HL-60 (cell line): Measurements from ENCODE around the gene ANO7.

ENCODE experiments used
- GABPA ChIP-seq: IDR thresholded peaks from 2 replicates; pipeline ENCODE4 v1.6.1; 2012; ENCODE audit warnings: low read depth
- POLR2AphosphoS5 ChIP-seq: IDR thresholded peaks from 2 replicates; pipeline ENCODE4 v1.6.1; 2012; ENCODE audit warnings: low read depth
- SPI1 ChIP-seq: IDR thresholded peaks from 2 replicates; pipeline ENCODE4 v1.6.1; 2012; ENCODE audit warnings: low read depth, mild to moderate bottlenecking, borderline replicate concordance
- TF ChIP-seq, protein P1 (sequence below): IDR thresholded peaks from one replicate; pipeline ENCODE4 v1.5.1; 2011; ENCODE audit warnings: low read length, control low read depth, inconsistent platforms; ENCODE audit not compliant: insufficient read depth

DNA sequence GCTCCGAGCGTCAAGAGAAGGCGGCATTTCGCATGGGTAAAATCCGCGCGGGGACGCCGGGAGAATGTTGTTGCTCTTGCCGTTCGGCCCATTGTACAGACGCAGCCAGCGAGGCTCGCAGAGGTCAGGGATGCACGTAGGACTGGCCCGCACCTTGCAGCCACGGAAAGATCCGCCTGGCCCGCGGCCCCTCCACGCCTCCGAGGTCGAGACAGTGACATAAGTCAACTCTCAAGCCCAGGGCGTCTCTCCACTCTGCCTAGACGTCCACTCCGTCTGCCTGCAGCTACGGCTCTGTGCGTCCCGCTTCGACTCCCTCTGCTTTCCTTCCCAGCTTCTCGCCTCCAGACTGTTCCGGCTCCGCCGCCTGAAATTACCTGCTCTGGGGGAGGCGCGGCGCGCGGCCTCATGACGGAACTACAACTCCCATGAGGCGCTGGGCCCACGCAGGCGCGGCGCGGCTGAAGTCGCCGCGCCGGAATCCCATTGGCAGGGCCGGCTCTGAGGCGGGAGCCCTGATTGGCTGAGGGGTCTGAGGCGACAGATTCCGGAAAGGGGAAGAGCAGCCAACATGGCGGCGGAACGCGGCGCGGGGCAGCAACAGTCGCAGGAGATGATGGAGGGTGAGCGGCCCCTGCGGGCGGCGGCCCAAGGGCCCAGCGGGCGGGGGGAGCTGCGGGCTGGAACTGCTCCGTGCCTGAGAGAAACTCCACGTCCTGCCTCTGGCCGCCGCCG lies 38.4 kb upstream of the ANO7 start, which contains the start of gene PPP1R7:
- TF ChIP-seq, protein P1, sequence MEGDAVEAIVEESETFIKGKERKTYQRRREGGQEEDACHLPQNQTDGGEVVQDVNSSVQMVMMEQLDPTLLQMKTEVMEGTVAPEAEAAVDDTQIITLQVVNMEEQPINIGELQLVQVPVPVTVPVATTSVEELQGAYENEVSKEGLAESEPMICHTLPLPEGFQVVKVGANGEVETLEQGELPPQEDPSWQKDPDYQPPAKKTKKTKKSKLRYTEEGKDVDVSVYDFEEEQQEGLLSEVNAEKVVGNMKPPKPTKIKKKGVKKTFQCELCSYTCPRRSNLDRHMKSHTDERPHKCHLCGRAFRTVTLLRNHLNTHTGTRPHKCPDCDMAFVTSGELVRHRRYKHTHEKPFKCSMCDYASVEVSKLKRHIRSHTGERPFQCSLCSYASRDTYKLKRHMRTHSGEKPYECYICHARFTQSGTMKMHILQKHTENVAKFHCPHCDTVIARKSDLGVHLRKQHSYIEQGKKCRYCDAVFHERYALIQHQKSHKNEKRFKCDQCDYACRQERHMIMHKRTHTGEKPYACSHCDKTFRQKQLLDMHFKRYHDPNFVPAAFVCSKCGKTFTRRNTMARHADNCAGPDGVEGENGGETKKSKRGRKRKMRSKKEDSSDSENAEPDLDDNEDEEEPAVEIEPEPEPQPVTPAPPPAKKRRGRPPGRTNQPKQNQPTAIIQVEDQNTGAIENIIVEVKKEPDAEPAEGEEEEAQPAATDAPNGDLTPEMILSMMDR, result no peak
- TF ChIP-seq SPI1, result peak; percentile 84
- peak; percentile 77 for TF ChIP-seq POLR2AphosphoS5
- TF ChIP-seq GABPA, result 0 out of 2 replicates have a peak, but pooled peaks have one; percentile 15
